Skeletal muscle tissue (tissue), 4 donors: ENCODE measurements around the gene EVI5L. TPM values are rescaled to one million over a fixed set of nuclear protein-coding genes. Genes with fewer than 3 reads are reported as not detected.
A peak's percentile ranks its signal among the peaks of the same experiment; 100 is the strongest.

Experiments used
- H3K27ac ChIP-seq: one replicate; pipeline ENCODE4 v1.7.0; 2013; ENCODE audit warnings: mild to moderate bottlenecking, low read depth, low read length, inconsistent platforms
- H3K27me3 ChIP-seq, 3 donors: one replicate each; pipeline ENCODE4 v1.7.0; 2013; ENCODE audit warnings: low read length in 3 of 3; ENCODE audit not compliant: control insufficient read depth in 3 of 3, insufficient read depth in 3 of 3
- H3K36me3 ChIP-seq, 3 donors: one replicate each; pipeline ENCODE4 v1.7.0; 2013; ENCODE audit warnings: low read length in 3 of 3; ENCODE audit not compliant: control insufficient read depth in 3 of 3, insufficient read depth in 3 of 3
- H3K4me1 ChIP-seq, 3 donors: one replicate each; pipeline ENCODE4 v1.7.0; 2013; ENCODE audit warnings: low read length in 3 of 3, mild to moderate bottlenecking in 3 of 3; ENCODE audit not compliant: control insufficient read depth in 3 of 3, insufficient read depth in 3 of 3
- H3K4me3 ChIP-seq, 3 donors: one replicate each; pipeline ENCODE4 v1.7.0; 2013; ENCODE audit warnings: low read length in 3 of 3
- H3K9ac ChIP-seq, 3 donors: one replicate each; pipeline ENCODE4 v1.7.0; 2013; ENCODE audit warnings: low read length in 3 of 3, mild to moderate bottlenecking in 3 of 3, moderate library complexity in 2 of 3, low read depth in 1 of 3
- H3K9me3 ChIP-seq, 3 donors: one replicate each; pipeline ENCODE4 v1.7.0; 2013; ENCODE audit warnings: low read length in 3 of 3; ENCODE audit not compliant: control insufficient read depth in 3 of 3
- total RNA-seq: library from RNA; depleted of rRNA; stranded (reverse); fragments of >200 nt; gene quantifications from one replicate; pipeline ENCODE4 v1.2.3, GENCODE V29; 2014
- donor health status: Osteomylitis.

Gene EVI5L
- total RNA-seq, 1 donor from 2014 or later, result 9.4 TPM

DNA sequence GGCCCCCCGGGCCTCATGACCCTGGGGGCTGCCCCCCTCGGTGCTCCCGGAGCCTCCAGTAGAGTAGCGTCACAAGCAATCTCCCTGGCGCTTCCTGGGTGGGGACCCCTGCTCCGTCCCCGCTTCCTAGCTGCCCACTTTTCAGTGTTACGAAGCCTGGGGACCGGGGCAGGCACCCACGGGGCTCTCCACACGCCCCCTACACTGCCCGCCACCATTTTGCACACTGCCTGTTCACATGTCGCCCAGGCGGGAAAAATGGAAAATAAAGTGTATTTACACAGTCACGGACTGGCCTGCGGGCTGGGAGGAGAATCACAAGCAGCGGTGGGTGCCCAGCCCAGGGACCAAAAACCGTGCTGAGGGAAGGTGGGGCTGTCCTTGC is 34.7 kb downstream of the EVI5L start:
- Histone ChIP-seq H3K4me3 (no peak overlapping the region), H3K36me3 (no peaks in the 10 kb centered on the region), H3K27me3 (peaks cover 31 to 61% (median 56%) of the 10 kb centered on the region in 3 donors), H3K9ac (no peak overlapping the region), H3K27ac (no peak overlapping the region), H3K4me1 (peaks cover 10 to 25% (median 12%) of the 10 kb centered on the region in 3 donors), H3K9me3 (no peaks in the 10 kb centered on the region)

DNA sequence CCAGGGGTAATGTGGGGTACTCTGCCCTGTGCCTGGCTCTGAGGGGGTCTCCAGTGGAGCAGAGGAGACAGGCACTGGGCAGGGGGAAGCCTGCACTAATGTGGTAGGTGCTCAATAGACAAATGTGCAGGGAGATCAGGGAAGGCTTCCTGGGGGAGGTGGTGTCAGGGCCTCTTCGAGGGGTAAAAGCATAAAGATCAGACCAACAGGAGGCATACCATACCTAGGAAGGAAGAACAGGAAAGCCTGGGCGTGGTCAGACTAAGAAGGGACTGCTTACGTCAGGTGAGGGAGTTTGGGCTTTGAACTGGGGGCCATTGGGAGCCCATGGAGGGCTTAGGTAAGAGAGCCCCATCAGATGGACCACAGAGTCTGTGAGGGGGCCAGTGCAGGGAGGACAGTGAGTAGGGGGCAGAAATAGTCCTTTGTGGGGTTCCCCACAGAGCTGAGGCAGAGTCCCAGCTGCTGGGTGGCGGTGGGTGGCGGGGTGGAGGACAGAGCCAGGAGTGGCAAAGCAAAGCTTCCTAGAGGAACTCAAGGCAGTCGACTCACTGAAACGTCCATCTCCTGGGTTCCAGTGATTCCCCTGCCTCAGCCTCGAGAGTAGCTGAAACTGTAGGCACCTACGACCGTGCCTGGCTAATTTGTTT is 35.4 kb downstream of the EVI5L start:
- no peak overlapping the region for H3K9ac ChIP-seq
- no peak overlapping the region for H3K27ac ChIP-seq
- peaks cover 10 to 24% (median 15%) of the 10 kb centered on the region in 3 donors for H3K4me1 ChIP-seq
- no peak overlapping the region for H3K4me3 ChIP-seq
- no peaks in the 10 kb centered on the region for H3K9me3 ChIP-seq
- peaks cover 31 to 55% (median 54%) of the 10 kb centered on the region in 3 donors for H3K27me3 ChIP-seq
- H3K36me3 ChIP-seq, result no peaks in the 10 kb centered on the region

DNA sequence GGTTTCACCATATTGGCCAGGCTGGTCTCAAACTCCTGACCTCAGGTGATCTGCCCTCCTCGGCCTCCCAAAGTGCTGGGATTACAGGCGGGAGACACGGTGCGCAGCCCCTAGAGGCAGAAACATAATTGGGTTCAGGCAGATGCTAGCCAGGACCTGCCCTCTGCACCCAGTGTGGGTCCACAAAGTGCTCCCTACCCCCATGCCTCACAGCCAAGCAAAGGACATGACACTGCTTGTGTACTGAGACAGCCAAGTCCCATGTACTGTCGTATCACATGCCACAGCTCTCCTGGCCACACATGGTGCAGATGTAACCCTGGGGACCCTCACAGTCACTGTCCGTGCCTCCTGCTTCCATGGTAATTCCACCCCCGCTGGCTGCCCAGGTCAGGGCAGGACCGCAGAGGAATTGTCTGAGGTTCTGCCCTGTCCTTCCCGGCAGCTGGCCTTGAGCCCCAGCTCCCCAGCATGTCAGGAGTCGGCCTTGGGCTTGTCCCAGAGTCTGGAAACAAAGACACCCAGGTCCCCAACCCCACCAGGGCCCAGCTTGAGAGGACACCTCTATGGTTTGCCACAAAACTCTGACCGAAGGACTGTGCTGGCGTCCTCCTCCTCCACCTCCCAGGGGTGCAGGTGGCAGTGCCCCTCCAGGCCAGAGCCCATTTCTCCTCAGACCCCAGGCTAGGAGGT is 36.5 kb downstream of the EVI5L start:
- Histone ChIP-seq H3K9me3 (no peaks in the 10 kb centered on the region), H3K27me3 (peaks cover 25 to 46% (median 42%) of the 10 kb centered on the region in 3 donors), H3K27ac (no peak overlapping the region), H3K36me3 (no peaks in the 10 kb centered on the region), H3K9ac (no peak overlapping the region), H3K4me1 (peaks cover 12 to 22% (median 20%) of the 10 kb centered on the region in 3 donors), H3K4me3 (no peak overlapping the region)

DNA sequence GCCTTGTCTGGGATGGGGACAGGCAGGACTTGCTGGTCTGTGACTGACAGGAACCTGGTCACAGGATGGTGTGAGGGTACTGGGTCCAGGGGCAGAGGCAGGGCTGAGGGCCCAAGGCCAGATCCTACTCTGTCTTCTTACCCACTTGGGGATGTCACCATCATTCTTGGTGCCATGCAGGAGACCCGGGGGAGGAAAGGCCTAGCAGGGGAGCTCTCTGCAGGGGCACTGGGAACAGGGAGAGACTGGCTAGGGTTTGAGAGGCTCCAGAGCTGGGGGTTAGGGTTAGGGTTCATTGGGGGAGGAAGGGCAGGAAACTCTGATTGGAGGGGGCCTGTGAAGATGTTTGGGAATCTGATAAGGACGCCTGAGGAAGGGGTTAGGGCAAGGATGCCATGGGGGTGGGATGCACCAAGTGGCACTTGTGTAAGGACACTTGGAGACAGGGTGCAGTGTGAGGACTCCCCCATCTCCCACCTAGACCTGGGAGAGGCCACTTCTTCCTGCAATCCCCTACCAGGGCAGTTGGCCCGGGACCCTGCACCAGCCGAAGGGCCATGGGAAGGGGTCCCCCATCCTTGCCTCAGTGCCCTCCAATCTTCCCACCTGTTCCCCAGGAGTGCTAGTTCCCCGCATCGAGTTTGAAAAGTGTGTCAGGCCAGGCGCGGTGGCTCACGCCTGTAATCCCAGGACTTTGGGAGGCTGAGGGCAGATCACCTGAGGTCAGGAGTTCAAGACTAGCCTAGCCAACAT is 37.2 kb downstream of the EVI5L start:
- peaks cover 15 to 20% (median 15%) of the 10 kb centered on the region in 3 donors for H3K4me1 ChIP-seq
- no peaks in the 10 kb centered on the region for H3K9me3 ChIP-seq
- H3K36me3 ChIP-seq, result no peaks in the 10 kb centered on the region
- no peak overlapping the region for H3K9ac ChIP-seq
- no peak overlapping the region for H3K27ac ChIP-seq
- no peak overlapping the region for H3K4me3 ChIP-seq
- peaks cover 20 to 43% (median 42%) of the 10 kb centered on the region in 3 donors for H3K27me3 ChIP-seq

DNA sequence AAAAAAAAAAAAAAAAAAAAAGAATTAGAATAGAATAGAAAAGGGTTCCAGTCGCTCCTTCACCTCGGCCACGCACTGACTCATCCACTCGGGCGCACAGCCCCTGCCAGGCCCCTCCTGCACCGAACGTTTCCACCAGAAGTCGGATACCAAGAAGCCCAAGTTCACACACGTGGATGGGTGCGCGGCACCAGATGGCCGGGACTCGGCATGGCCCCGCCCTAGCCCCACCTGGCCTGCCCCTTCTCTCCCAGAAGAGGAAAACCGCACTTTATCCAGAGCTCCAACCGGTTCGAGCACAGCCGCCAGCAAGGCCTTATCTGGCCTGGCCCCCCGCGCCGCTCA is 38.3 kb downstream of the EVI5L start:
- Histone ChIP-seq H3K27ac (no peak overlapping the region), H3K9ac (no peak overlapping the region), H3K4me1 (peaks cover 15 to 20% (median 15%) of the 10 kb centered on the region in 3 donors), H3K4me3 (peak overlapping the region in 1 of 3 donors; percentile 57), H3K36me3 (no peaks in the 10 kb centered on the region), H3K27me3 (peaks cover 30 to 53% (median 52%) of the 10 kb centered on the region in 3 donors), H3K9me3 (no peaks in the 10 kb centered on the region)

DNA sequence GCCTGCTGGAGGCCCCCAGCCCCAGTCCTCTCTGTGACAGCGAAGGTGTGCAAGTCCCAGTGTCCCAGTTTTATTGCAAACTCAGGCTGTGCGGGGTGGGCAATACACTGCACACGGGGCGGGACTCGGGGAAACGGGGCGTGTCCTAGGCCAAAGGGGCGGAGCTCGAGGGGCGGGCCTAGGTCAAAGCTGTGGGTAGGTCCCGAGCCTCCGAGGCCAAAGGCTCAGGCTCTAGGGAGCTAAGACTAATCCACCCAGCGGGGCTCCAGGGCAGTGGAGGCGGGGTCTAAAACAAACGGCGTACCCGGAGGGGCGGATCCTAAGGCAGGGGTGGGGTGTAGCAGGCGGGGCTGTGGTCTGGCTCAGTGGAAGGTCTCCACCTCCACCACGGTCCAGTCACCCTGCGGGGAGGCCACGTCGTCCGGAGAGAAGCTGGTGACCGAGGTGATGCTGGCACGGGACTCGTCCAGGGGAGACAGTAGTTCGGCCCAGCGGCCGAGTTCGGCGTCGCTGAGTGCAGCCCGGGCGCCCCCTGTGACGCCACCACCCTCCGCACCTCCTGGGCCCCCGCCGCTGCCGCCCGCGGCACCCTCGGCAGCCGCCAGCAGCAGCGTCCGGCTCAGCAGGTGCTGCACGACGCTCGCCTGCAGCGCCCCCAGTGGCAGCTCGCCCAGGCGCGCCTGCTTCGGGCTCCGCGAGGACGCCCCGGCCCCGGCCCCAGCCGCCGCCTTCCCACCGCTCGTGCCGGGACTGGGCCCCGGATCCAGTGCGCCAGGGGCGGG is 38.8 kb downstream of the EVI5L start:
- Histone ChIP-seq H3K4me1 (peaks cover 15 to 20% (median 15%) of the 10 kb centered on the region in 3 donors), H3K27ac (no peak overlapping the region), H3K27me3 (peaks cover 35 to 56% (median 53%) of the 10 kb centered on the region in 3 donors), H3K9me3 (no peaks in the 10 kb centered on the region), H3K36me3 (no peaks in the 10 kb centered on the region), H3K9ac (peak overlapping the region in 2 of 3 donors; percentile 45 to 51), H3K4me3 (peak overlapping the region; percentile 51 to 57 (median 56))

DNA sequence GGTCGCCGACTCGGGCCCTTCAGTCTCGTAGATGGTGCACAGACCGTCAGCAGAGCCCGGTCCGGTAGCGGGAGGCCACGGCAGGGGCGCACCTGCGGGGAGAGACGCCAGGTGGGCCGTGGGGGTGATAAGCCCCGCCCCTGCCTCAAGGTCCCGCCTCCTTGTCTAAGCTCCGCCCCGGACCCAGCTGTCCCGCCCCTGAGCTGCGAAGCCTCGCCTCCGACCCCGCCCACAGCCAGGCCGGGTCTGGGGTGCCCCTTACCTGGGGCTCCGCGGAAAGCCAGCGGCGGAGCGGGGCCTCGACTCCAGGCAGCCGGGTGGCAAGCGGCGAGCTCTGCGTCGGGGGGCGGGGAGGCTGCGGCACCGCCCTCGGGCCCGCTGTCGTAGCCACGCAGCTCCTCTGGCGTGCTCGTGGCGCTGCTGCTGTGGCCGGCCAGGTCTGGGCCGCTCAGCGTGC is 39.5 kb downstream of the EVI5L start:
- no peaks in the 10 kb centered on the region for H3K9me3 ChIP-seq
- peaks cover 40 to 55% (median 53%) of the 10 kb centered on the region in 3 donors for H3K27me3 ChIP-seq
- H3K27ac ChIP-seq, result no peak overlapping the region
- no peaks in the 10 kb centered on the region for H3K36me3 ChIP-seq
- peak overlapping the region in 2 of 3 donors; percentile 45 to 57 for H3K4me3 ChIP-seq
- H3K4me1 ChIP-seq, result peaks cover 15 to 22% (median 17%) of the 10 kb centered on the region in 3 donors
- H3K9ac ChIP-seq, result peak overlapping the region in 1 of 3 donors; percentile 45

DNA sequence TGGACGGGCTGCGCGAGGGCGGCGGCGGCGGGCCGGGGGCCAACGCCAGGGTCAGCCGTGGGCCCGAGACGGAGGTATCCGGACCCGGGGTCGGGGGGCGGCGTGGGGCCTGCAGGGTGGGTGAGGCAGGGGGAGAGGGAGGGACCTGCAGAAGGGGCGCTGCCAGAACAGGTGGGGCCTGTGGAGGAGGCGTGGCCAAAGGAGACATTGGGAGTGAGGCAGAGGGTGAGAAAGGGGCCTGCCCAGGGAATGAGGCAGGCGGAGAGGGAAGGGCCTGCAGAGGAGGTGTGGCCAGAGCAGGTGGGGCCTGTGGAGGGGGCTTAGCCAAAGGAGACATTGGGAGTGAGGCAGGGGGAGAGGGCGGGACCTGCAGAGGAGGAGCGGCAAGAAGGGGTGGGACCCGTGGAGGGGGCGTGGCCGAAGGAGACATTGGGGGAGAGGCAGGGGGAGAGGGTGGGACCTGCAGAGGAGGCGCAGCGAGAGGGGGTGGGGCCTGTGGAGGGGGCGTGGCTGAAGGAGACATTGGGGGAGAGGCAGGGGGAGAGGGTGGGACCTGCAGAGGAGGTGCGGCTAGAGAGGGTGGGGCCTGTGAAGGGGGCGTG is 40.0 kb downstream of the EVI5L start:
- H3K27ac ChIP-seq, result no peak overlapping the region
- H3K9ac ChIP-seq, result no peak overlapping the region
- H3K4me3 ChIP-seq, result peak overlapping the region in 2 of 3 donors; percentile 45 to 57
- peaks cover 15 to 25% (median 18%) of the 10 kb centered on the region in 3 donors for H3K4me1 ChIP-seq
- peaks cover 41 to 56% (median 54%) of the 10 kb centered on the region in 3 donors for H3K27me3 ChIP-seq
- no peaks in the 10 kb centered on the region for H3K9me3 ChIP-seq
- no peaks in the 10 kb centered on the region for H3K36me3 ChIP-seq
